HG03432 (cell line): ENCODE results near the gene HEYL.

Experiments
- ATAC-seq: cut with Tn5 transposase; IDR thresholded peaks from one replicate; pipeline ENCODE4 v1.9.1; 2021; ENCODE audit warnings: mild to moderate bottlenecking, moderate library complexity; ENCODE audit not compliant: unreplicated experiment

Gene HEYL

DNA sequence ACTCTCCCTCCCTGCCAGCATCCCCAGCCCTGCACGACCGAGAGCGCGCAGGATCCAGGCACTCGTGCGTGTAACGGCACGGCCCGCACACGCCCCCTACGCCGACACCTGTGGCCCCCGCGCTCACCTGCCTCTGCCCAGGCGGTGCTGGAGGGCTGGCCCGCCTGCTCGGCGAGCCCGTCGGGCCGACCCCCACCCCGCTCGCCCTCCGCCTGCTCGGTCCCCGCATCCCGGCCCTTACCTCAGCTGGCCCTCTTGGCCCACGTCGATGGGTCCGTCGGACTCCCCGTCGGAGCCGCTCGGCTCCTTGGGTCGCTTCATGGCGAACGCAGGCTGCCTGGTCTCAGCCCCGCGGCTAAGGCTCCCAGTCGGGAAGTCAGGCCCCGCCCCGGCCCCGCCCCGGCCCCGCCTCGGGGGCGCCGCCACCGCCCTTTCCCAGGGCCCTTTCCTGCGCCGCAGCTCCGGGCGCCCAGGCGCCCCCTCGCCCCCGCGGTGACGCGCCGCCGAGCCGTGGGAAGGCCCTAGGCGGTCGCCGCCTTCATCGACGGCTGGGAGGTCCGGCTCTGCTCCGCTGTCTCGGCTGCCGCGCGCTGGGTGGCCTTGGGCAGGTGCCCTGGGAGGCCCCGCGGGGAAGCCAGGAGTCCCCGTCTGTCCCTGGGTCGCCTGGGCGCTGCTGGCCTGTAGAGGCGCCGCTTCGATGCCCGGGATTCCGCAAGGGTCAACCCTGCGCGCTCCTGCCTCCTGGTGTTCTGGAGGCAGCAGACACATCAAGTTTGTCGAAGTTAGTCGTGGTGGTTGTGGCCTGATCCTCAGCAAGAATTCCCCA, at the start of gene HEYL:
Gene HEYL (minus strand): TSS at position 339 of the 826 bp plus-strand sequence. CDS start 18 bp downstream, at position 321.
- peak; percentile 48 for ATAC-seq

DNA sequence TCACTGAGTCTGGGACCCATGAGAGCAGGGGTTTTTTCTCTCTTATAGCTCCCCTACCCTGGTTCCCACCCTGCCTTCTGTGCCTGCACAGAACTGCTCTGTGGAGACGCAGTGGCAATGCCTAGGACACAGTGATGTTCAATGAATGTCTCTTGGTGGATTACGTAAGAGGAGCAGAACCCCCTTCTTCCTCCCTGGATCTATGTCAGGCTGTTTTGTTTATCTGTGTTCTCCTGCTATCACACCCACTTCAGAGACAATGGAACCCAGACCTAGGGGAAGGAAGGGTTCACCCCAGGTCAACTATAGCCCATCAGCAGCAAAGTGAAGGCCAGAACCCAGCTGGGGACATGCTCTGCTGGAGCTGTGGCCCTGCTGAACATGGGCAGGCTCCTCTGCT, 49.8 kb upstream of the HEYL start:
- ATAC-seq: no peak

DNA sequence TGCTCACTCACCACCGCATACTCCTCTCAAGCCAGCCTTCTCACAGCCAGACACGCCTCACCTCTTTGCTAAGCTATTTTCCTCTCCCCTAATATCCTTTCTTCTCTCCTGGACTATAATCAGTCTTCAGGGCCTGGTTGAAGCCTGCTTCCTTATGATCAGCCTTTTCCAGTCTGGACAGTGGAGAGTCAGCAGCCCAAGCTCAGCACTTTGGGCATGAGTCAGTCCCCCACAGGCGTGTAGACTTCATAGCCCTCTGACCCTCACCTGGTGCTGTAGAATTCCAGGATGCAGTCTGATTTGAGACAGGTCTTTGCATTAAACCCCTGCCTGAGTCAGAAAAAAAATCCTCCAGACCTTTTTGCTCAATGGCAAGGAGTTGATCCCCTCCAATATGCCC, 49.3 kb upstream of the HEYL start:
- no peak for ATAC-seq

DNA sequence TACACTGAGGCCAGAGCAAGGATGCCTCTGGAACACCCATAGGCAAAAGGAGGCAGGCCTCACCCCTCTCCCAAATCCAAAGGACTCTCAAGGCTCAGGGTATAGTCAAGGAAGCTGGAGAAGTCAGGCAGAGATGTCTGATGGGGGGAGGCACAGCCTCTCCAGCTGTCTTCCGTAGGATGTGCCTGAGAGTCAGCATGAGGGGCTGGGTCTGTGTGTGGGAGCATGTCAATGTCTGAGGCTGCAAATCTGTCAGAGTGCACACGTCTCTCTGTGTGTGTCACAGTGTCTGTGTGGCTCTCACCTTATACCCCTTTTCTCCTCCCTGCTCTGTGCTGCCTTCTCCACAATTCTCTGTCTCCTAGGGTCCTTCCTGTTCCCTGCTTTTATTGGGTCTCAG, 47.8 kb upstream of the HEYL start:
- ATAC-seq: no peak

DNA sequence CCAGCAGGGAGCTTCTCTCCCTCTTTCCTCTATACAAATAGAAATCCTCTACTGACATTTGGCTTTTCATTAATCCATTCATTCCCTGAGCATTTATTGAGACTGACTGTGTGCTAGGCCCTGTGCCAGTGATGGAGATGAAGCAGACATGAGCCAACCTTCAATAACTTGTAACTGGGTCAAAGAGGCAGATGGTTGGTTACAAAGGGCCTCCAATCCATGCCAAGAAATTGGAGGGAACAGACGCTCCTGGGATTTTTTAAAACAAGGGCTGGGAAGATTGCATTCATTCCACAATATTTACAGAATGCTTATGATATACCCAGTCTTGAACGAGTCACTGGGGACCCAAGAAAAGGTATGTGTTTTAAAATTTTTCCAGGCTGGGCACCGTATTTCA, 45.6 kb upstream of the HEYL start:
- ATAC-seq: no peak

DNA sequence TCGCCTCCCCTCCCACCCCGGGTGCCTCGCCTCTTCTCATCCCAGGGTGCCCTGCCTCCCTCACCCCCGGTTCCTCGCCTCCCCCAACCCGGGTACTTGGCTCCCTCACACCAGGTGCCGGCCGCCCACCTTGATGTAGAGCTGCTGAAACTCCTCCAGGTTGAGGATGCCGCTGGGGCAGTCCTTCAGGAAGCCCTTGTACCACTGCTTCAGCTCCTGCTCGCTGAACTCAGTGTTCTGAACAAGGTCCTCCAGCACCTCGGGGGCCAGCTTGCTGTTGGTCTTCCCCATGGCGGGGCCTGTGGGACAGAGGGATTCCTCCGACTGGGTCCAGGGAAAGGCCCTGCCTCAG, 44.8 kb upstream of the HEYL start:
- ATAC-seq: no peak

DNA sequence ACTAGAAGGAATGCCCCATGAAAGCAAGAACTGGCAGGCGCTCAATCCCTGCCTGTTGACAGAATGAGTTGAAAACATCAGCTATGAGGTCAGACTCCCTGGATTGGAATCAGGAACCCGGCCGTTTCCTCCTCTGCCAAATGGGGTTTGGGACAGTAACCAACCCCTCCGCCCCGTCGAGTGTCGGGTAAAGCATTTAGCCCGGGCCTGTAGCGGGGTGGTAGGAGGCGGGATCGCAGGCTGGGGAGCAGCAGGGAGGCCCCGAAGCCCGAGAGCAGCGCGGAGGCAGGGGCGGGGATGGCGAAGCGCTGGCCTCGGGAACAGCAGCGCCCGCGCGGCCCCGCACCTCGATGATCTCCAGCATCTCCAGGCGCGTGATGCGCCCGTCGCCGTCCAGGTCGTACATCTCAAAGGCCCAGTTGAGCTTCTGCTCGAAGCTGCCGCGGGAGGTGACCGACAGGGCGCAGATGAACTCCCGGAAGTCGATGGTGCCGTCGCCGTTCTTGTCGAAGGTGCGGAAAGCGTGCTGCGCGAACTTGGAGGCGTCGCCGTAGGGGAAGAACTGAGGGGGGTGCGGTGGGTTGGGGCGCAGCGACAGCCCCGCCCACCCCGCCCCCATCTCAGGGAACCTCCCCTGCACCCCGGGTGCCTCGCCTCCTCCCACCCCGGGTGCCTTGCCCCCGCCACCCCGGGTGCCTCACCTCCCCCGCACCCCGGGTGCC, 44.3 kb upstream of the HEYL start:
- no peak for ATAC-seq

DNA sequence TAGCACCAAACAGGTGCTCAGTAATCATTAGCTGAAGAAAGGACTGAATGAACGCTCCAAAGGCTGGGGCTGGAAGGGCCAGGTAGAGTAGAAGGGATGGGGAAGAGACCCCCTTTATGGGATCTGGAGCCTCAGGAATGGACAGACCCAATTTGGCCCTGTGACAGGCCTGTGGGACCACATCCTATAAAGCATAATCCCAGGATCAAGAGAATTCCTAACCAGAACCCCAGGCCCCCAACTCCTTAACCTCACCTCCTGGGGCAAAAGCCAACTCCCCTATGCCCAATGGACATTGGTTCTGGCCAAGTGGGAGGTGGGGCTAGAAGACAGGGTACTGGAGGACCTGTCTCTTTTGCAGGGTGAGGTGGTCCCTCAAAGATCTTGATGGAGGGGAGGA, 42.6 kb upstream of the HEYL start:
- ATAC-seq: no peak

DNA sequence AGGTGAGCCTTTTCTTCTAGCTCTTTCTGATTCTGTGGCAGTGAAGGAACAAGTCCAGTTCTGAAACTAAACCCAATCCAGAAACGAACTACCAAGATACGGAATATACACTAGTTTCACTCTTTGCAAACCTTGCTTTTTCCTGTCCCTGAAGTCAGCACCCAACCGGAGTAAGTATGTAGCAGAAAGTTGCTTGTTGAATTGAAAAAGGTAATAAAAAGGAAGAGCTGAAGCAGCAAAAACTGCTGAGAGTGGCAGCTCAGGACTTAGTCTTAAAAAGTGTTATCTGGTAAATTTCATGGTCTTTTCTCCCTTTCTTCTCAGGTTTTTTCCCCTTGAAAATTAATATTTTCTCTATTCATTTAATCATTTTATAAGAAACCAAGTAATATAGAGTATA, 41.9 kb upstream of the HEYL start:
- no peak for ATAC-seq

DNA sequence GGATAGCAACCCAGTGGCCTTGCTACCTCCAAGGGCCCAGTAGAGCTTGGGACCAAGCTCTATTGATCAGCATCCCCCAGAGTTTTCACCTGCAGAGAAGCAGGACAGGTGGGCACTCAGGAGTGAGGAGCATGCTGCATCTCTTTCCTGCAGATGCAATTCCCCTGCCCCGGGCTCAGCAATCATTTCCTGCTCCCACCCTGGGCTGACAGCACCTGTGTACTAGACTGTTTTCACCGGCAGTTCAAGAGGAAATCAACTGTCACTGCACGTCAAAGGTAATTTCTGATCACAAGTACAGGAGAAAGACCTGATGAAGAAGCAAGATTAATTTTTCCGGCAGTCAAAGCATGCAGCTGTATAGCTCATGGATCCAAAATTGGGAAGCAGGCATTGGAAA, 41.3 kb upstream of the HEYL start:
- no peak for ATAC-seq

DNA sequence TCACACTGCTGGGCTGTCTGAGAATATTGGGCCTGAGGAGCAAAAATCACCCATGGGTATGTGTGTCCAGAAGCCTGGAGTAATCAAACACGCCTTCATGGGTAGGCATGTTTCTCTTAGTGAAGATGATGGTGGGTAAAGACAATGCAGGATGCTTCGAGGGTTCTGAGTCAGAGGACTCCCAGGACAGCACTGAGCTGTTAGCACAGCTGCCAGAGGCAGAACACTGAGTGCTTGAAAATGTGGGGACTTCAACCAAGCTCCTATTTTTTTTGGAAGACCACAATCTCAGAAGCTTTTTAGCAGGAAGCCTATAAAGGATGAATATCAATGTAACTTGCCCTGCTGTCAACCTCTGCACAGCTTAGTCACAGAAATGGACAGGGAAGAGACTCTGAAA, 40.4 kb upstream of the HEYL start:
- no peak for ATAC-seq

DNA sequence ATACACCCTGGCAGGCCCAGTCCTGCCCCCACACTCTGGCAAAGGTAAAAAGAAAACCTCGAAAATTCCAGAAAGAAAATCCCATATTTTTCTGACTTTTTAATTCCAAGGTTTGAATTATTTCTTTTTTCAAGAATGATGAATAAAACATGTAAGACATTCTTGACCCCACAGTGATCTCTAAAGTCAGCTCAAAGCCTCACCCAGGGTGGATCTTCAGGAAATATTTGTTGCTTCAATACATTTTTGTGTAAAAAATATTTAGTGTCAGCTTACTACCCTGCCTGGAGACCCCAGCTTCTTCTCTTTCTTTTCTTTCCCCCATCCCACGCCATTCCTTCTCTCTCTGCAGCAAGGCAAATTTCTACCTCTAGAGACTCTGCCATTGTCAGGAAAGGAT, 39.4 kb upstream of the HEYL start:
- no peak for ATAC-seq

DNA sequence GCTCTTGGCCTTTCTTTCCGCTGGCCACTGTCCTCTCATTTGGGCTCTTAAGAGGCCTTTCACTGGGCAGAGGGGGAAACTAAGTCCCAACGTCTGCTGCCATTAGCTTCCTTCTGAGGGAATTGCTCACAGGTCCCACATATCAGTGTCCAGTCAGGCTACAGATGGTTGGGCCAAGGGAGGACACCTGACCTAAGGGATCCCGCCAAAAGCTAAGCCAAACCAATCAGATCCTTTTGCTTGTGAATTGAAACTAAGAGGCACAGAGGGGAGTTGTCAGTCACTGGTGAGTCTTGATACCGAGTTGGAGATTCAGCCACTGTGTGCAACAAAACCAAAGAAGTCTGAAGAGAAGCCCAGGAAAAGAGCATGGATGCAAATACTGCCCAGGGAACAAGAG, 38.2 kb upstream of the HEYL start:
- ATAC-seq: no peak

DNA sequence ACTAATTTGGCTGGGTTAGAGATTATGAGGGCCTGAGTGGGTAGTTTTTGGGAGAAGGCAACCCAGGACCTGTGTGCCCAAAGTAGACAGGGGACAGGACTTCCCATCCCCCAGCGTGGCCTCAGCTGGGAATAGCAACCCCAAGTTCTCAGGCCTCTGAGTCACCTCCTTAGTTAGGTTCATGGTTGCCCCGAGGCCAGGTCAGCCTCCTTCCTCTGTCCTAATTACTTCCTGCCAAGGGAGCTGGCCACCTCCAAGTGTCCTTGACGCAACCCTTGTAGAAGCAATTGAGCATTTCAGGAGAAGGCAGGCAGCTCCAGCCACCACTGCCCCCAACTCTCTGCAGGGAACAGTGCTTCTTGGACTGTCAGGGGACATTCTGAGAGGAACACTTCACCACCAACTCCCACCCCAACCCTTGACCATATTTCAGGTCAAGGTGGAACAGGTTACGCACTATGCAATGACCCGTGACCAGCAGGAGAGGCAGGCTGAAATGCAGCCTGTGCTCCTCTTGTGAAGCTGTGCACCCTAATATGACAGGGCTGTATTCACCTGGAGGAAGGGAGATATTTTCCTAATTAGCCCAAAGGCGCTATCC, 37.6 kb upstream of the HEYL start:
- ATAC-seq: no peak

DNA sequence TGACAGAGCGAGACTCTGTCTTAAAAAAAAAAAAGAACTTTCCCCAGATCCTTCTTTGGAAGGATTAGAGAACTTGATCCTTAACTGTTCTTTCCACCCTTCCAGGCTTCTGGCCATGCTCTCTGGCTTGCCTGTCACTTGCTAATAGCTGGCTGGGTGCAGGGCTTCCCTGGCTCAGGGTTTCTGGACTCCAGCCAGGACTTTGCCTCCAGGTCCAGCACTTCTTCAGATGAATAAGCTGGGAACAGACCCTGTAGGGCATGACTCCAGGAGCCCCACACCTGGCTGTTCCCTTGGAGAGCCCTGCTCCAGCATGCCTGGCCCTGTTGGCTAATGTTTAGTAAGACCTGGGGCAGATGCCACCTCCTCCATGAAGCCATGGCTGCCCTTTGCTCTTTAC, 35.8 kb upstream of the HEYL start:
- no peak for ATAC-seq

DNA sequence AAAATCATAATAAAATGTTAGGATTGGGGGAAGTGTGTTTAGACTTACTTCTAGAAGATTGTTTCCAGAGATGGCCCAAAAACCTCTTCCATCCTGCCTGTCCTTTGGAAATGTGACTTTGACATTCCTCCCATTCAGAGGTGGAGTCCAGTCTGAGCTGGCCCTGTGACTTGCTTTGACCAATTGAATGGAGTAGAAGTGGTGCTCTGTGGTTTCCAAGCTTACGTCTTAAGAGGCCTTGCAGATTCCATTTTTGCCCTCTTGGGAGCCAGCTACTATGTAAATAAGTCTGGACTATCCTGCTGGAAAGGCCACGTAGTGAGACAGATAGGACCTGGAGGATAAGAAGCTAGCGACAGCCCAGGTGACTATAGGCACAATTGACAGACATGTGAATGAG, 33.8 kb upstream of the HEYL start:
- ATAC-seq: no peak

DNA sequence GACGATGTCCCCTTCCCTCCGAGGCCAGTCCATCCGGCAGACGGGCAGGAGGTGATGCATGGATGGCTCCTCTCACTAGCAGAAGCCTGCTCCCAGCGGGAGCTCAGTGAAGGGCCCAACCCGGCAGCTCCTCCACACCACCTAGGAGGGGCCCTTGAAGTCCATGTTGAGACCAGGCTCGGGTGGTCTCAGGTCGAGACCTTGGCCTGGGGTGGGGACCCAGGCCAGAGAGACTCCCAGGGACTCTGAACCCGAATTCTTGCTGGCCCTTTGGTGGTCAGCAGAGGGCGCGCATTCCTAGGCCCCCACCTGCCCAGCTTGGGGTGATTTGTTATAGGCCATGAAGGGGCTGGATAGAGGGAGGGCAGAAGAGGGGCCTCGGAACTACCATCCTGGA, 33.1 kb upstream of the HEYL start:
- ATAC-seq: no peak

DNA sequence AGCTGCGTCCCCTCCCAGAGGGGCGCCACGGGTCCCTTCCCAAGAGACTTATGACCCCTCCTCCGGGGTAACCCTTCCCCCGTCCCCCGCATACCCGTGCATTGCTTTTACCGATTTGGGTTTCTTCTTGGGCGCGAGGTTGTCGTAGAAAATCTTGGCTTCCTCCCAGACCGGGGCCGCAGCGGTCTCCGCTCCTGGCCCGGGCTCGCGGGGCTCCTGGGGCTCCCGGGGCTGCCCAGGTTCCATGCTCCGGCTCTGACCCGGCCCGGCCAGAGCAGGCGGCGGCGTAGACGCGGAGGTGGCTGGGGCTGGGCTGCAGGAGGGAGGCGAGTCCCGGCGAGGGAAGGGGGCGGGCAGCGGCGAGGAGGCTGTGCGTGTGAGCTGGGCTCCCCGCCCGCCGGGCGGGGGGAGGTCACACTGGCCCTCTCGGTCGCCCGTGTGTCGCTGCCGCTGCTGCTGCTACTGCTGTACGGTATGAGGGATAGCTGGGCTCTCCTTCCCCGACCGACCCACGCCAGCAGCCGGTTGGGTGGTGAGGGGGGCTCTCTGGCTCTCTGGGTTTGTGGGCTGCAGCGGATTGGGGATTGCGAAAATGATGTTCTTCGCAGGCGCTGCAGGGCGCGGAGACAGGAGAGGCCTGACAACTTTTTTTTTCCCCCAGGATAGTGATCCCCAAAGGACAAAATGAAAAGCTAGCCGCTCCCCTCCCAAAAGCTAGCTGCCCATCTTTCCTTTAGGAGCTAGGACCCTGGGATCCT, 32.5 kb upstream of the HEYL start, which contains the start of gene NT5C1A:
Gene NT5C1A (minus strand): TSS at position 315 of the 758 bp plus-strand sequence. CDS start 69 bp downstream, at position 246.
- no peak for ATAC-seq

DNA sequence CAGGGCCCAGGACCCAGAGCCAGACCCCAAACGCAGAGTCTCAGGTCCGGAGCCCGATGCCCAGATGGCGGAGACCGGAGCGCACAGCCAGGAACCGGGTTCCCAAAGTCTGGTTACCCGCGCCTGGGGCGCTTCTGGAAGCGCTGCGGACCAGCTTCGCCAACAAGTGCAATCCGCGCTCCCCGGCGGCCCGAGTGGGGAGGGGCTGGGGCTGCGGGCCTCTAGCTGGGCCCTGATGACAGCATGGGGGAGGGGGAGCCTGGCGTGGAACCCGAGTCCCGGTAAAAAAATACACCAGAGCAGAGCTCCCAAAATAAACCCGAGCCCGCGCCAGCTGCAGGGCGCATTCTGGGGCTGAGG, 32.0 kb upstream of the HEYL start:
- no peak for ATAC-seq

DNA sequence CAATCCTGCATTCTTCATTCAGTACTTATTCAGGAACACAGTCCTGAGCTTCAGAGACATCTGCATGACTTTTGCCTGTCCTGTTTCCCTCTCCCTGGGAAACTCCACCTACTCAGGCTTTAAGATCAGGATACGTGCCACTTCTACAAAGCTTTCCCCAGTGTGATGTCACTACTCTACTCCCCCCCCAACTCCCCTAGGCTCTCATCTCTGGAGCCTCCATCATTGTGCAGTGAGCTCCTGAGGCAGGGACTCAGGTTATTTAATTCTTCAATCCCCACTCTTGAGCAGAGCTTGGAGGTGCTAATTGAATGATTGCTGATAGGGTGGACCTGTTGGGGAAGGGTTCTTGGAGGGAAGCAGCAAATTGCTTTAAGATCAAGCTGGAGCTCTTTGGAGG, 31.2 kb upstream of the HEYL start:
- ATAC-seq: no peak

DNA sequence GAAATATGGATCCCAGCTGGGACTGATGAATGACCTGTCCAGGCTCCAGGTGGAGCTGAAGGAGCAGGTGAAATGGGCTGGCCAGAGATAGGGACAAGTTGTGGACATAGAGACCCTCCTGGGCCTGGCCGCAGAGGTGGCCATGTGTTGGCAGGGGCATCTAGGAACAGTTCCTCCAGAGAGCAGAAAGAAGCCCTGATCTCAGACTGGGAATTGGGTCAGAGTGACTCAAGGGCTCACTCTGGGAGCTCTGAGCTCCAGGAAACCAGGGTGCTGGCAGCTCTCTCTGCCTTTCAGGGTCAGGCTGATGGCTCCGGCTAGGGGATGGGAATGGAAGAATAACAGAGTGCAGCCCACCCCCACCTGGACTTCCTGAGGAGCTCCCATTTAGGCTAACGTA, 29.5 kb upstream of the HEYL start:
- no peak for ATAC-seq
